Suprapubic skin (tissue), 4 donors: ENCODE data around the gene TENT4B.

ENCODE experiments used
- CTCF ChIP-seq, 2 donors: fragments of 200-600 bp in 1 of 2; fragments of 450-650 bp in 1 of 2; sonication (generic) in 1 of 2; IDR thresholded peaks; one replicate each; pipeline ENCODE4 v1.5.1; 2016 to 2019; ENCODE audit warnings: antibody characterized with exemption in 2 of 2, mild to moderate bottlenecking in 1 of 2, moderate library complexity in 1 of 2
- EP300 ChIP-seq: sonication (generic); formaldehyde crosslinking; IDR thresholded peaks from one replicate; pipeline ENCODE4 v1.6.1; 2017; ENCODE audit warnings: antibody characterized with exemption
- POLR2A ChIP-seq, 2 donors: fragments of 450-650 bp; IDR thresholded peaks; one replicate each; pipeline ENCODE4 v1.6.1; 2017; ENCODE audit warnings: antibody characterized with exemption in 2 of 2, mild to moderate bottlenecking in 2 of 2, moderate library complexity in 2 of 2
- POLR2AphosphoS5 ChIP-seq, 3 donors: sonication (generic); formaldehyde crosslinking; IDR thresholded peaks; one replicate each; pipeline ENCODE4 v1.6.1; 2017; ENCODE audit warnings: antibody characterized with exemption in 3 of 3

GRCh38 chr16:50114357-50115129, 38.6 kb upstream of the TENT4B start:
- TF ChIP-seq CTCF (IDR thresholded peaks at IDR 0.05), result no peak
- no peak for TF ChIP-seq POLR2AphosphoS5 (IDR thresholded peaks at IDR 0.05)
- no peak for TF ChIP-seq POLR2A (IDR thresholded peaks at IDR 0.05)
- TF ChIP-seq EP300, result no peak
